ENCODE data around the gene EIF1B.
"Not testable (repeated sequence)": the region's sequence is repeated elsewhere in the genome, so short reads cannot be mapped to it uniquely, and the experiment has no call there.

EIF1B gene

DNA sequence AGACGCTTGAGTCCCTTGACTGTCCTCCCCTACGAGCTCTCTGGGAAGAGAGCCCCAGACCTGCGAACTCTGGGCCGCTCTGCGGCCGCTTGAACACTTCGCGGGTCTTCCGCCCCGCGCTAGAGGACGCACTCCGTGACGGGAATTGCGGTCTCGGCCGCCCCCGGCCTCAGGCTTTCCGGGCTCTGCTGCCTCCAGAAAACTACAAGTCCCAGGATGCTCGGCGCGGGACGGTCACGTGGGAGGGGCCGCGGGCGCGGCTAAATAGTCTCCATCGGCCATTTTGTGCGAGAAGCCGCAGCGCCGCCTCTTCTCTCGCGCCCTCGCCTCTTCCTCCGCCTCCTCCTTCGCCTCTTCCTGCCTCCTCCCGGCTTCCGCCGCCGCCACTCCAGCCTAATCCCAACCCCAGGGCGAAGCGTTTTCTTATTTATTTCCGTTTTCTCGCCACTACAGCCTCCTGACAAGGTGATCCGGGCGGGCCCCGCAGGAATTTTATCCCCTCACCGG is at the start of gene EIF1B:
Gene EIF1B, plus strand, starts transcription at position 290 of the 507 bp plus-strand sequence. CDS start 235 bp downstream, outside the sequence.
- in situ Hi-C loops (cut with MboI; ENCODE audit: low sequenced_read_pairs) = loop anchor here (25.0 kb wide), 1 partner anchor 122 kb away; no protein-coding TSS in a partner anchor

DNA sequence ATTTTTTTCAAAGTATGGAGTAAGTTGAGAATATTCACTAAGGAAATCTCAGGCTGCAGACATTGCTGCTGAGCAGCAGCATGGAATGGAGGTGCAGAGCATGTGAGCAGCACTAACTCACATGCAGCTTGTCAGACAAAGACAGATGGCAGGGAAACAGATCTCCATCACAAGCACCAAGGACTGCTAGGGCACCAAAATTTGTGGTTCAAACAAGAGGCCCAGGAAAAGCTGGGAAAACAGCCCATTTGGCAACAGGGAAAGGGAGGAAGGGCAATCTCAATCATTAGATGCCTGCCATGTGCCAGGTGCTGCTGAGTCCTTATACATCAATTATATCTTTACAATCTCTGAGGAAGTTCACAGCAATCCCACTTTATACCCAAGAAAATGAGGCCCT is 47.2 kb upstream of the EIF1B start:
- in situ Hi-C loops (cut with MboI; ENCODE audit: low sequenced_read_pairs) = no loop called here

DNA sequence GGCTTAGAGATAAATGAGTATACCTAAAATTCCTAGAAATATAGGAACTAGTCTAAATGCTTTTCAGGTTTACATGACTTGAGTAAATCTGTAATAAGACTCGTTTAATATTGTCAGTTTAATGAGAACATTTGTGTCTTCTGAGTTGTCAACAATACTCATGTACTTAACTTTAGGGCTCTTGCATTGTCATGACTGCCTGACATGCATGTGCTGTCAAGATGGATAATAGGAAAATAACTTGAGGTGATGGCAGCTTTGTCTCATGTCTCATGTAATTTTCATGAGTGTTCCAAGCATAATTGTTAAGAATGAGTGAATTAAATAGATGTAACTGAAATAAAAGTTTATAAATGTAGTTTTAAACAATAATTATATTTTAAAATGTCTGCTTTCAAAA is 45.1 kb upstream of the EIF1B start:
- in situ Hi-C loops (cut with MboI; ENCODE audit: low sequenced_read_pairs) = no loop called here

DNA sequence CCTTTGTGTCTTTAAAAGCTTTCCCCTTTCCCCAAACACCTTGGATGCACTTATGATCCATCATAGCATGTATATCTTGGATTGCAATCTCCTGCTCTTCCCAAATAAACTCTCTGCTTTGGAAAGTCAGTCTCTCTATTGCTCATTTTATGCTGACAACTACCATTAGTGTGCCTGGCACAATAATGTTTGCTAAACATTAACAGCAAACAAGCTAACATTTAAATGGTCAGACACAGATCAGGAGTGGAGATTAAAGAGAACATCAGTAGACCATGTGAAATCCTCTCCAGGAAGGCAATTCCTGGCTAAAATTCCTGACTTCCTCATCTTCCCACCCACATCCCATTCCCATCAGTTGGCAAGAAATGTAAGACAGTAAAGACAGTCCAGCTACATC is 44.3 kb upstream of the EIF1B start:
- in situ Hi-C loops (cut with MboI; ENCODE audit: low sequenced_read_pairs) = no loop called here

DNA sequence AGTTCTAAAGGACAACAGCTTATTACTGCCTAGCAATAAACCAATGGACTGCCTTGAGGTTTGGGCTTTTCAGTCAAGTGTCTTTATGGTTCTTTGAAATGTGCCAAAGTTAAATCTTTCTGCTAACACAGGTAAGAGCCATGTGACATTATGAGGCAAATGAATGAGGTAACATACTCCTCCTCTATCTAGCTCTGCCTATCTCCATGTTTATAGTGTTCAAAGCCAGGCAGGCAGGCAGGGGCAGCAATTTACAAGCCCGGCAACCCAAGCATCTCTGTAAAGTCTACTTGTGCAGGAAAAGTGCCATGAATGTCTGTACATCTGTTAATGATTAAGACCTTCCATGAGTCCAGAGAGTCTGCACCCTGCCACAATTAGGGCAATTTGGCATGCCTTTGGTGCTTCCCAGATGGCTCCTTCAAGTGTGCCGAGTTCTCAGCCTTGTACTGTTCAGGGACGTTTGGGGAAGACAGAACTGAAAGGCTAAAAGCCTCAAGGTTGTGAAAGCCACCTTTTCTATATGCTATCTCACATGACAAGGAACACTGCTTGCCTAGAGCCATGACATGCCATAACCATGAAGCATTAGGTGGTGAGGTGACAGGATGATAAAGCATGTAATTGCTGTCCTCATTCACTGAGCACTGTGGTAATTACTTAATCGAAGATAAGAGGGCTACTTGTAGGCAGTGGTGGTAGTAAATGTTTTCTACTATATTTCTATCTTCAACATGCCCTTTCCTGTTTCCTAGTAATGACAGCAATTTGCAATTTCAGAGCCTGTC is 41.4 kb upstream of the EIF1B start:
- in situ Hi-C loops (cut with MboI; ENCODE audit: low sequenced_read_pairs) = no loop called here

DNA sequence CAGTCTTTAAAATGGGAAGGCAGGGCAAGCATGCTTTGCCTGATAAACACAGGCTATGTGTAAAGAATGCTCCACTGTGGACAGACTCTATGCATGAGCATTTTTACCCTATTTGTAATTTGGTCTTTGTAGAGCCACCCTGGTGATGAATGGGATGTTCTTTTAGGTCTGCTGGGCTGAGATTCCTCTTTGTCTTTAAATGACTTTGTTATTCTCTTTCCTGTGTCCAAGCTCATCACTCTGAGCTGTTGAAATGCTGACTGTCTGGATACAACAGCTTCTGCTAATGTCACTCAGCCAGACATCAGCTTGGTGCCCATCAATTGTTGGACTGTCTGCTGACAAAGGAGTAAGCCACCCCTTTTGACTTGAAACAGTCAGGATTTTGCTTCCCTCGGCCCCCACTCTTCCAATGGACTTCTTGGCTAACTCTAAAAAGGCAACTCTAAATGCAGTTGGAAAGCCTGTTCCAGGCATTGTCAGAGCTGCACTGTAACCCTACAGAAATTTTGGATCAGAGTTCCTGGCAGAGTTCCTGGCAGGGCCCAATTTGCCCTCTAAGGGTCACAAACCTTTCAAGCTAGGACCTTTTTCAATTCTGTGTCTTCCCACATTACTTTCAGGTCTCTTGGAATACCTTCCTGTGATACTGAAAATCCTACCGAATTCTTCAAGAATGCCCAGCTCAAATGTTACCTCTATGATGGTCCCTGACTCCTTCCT is 40.5 kb upstream of the EIF1B start:
- in situ Hi-C loops (cut with MboI; ENCODE audit: low sequenced_read_pairs) = no loop called here

DNA sequence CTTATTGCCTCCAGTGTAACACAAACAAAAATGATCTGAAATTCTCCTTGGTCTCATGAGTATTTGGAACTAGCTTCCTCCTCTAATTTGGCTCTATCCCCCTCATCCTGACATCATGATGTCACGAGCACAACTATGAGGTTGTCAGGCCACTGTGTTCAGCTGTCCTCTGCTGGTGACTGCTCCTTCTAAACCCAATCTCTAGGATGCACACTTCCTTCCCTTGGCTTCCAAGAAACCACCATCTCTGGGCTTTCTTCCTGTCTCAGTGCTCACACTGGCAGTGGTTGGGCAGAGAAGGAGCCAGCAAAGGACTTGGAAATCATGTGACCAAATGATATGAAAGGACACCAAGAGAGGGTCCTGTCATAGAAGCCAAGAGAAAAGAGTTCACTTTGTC is 30.7 kb upstream of the EIF1B start:
- in situ Hi-C loops (cut with MboI; ENCODE audit: low sequenced_read_pairs) = no loop called here

DNA sequence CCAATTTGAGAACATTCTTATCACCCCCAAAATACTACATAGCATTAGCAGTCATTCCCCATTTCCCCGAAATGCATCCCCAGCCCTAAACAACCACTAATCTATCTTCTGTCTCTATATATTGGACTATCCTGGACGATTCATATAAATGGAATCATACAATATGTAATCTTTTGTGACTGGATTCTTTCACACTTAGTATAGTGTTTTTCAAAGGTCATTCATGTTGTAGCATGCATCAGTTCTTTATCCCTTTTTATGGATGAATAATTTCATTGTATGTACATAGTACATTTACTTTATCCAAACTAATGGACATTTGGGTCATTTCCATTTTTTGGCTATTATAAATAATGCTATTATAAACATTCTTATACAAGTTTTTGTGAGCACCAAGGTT is 27.5 kb upstream of the EIF1B start:
- in situ Hi-C loops (cut with MboI; ENCODE audit: low sequenced_read_pairs) = no loop called here

DNA sequence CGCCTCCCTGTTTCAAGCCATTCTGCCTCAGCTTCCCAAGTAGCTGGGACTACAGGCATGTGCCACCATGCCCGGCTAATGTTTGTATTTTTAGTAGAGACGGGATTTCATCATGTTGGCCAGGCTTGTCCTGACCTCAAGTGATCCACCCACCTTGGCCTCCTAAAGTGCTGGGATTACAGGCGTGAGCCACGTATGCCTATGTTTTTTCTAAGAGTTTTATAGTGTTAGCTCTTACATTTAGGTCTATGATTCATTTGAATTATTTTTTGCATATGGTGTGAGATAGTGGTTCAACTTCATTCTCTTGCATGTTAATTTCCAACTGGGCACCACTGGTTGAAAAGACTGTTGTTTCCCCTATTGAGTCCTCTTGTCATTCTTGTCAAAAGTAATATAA is 26.4 kb upstream of the EIF1B start:
- in situ Hi-C loops (cut with MboI; ENCODE audit: low sequenced_read_pairs) = not testable (repeated sequence)

DNA sequence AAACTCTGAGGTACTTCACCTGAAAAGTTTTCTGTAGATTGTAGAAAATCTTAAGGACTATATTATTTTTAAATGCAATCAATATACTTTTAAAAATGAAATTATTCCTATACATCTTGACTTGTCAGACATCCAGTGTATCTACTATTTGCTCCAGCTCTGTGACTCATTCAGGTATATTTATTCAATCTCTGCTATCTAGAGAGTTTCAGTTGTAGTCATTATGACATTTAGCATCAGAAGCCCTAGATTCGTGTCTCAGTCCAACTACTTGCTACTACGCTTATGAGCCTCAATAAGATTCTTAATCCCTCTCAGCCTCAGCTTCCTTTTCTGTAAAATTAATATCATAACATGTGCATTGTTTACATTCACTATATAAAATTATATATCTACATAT is 22.3 kb upstream of the EIF1B start:
- in situ Hi-C loops (cut with MboI; ENCODE audit: low sequenced_read_pairs) = no loop called here

DNA sequence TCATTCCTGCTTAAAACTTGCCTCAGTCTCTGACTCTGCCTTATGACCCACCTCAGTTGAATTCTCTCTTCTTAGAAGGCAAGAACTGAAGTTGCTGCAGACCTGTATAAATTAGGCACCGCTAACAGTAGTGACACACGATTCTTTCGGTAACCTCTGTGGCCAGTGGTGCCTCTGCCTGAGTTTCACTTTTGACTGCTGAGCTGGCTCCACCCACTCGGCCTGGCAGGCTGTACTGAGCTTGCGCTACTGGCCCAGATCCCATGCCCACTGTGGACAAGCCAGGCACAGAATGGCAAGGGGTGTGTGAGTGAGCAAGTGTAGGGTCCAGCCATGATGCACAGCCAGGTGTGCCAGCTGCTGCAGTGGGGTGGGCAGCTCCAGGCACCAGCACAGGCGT is 19.1 kb upstream of the EIF1B start:
- in situ Hi-C loops (cut with MboI; ENCODE audit: low sequenced_read_pairs) = no loop called here

DNA sequence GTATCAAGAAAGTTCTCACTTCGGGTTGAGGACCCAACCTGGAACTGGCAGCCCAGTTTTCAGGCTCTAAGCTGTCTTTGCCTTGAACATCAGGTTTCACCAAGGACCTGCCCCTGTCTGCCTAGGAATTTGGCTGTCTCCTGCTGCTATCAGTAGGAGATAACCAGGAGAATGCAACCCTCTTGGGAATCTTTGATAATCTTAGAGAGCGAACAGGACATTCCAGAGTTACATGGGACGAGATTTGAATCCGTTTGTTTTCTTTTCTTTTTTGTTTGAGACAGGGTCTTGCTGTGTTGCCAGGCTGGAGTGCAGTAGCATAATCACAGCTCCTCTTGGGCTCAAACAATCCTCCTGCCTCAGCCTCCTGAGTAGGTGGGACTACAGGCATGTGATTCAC is 18.0 kb upstream of the EIF1B start:
- in situ Hi-C loops (cut with MboI; ENCODE audit: low sequenced_read_pairs) = no loop called here

DNA sequence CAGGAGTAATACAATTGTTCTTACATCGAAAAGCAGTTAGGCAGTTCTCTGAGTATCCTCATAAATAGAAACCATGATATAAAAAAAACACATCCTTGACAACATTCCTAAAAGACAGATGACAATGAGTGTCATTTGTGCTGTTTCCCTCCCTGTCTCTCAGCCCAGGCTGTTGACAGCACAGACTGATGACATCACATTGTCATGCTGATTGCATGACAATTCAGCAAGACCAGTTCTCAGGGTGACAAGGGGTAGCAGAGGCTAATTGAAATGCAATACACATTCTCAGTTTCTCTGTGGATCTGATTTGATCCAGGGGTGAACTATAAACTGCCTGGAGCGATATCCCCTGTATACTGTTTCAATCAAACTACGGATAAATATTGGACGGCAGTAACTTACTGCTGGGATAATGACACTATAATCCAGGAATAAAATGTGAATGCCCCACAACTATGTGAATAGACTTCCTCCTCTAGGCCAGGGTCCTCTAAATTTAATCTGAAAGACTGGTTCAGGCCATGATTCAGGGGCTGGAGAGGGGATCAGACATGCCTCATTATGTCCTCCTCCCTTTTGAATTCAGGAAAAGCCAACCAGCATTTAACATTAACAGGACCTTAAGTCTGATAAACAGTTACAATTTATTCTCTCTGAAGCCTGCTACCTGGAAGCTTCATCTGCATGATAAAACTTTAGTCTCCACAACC is 16.7 kb upstream of the EIF1B start:
- in situ Hi-C loops (cut with MboI; ENCODE audit: low sequenced_read_pairs) = no loop called here

DNA sequence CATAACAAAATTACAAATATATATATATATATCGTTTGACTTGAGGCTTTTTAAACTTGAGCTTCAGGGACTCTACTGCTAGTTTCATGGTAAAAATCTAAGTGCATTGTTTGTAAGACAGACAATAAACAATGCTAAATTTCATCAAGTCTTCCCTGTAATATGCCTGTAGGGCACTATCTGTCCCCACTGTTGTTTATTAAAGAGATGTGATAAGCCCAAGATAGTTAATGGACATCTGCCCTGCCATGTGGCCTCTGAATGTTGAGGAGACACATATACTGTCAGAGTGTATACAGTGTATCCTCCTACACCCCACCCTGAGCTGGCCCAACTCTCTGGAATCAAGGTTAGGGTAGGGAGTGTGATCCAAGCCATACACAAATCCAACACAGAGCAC is 15.1 kb upstream of the EIF1B start:
- in situ Hi-C loops (cut with MboI; ENCODE audit: low sequenced_read_pairs) = no loop called here

DNA sequence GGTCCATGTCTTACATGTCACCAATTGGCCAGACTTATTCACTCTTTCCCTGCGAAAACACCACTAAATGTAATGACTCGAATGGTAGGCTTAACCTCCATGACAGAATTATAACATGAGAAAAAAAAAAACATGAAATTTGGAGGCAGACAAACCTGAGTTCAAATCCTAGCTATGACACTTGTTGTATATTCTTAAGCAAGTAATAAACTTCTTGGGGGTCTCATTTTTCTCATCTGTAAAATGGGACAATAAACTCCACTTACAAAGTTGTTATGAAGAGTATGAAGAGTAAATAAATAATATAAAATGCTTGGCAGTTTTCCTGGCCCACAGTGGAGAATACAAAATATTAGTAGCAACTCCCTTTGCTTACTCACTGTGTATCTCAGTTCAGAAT is 11.4 kb upstream of the EIF1B start:
- in situ Hi-C loops (cut with MboI; ENCODE audit: low sequenced_read_pairs) = no loop called here

DNA sequence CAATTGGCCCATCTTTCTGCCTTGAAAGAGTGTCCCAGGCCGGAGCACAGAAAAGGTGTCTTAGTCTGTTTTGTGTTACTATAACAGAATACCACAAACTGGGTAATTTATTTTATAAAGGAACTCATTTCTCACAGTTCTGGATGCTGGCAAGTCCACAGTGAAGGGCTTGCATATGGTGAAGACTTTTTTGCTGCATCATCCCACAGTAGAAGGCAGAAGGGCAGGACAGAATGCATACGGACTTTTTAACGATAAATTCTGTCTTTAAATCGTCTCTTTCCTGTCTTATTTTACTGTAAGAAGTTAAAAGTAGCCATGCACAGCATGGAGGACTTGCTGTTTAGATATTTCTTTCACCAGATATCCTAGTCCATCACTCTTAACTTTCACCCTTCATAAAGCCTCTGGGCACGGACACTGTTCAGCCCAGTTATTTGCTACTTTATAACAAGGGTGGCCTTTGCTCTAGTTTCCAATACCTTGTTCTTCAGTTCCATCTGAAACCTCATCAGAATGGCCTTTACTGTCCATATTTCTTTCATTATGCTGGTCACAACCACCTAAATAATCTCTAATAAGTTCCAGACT is 10.3 kb upstream of the EIF1B start:
- in situ Hi-C loops (cut with MboI; ENCODE audit: low sequenced_read_pairs) = no loop called here

DNA sequence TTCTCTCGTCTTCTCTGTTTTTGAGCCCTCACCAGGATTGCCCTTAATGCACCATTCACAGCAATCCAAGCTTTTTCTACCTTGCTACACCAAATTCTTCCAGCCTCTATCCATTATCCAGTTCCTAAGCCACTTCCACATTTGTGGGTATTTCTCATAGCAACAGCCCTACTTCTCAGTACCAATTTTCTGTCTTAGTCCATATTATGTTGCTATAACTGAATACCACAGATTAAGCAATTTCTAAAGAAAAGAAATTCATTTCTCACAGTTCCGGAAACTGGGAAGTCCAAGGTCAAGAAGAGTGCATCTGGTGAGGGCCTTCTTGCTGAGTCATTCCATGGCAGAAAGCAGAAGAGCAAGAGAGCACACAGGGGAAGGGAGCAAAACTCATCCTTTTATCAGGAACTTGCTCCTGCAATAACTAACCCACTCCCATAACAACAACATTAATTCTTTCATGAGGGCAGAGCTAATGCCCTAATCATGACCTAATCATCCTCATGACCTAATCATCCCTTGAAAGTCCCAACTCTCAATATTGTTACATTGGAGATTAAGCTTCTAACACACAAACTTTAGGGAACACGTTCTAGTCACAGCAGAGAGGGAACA is 9.7 kb upstream of the EIF1B start:
- in situ Hi-C loops (cut with MboI; ENCODE audit: low sequenced_read_pairs) = loop anchor here (25.0 kb wide), 1 partner anchor 113 kb away; no protein-coding TSS in a partner anchor

DNA sequence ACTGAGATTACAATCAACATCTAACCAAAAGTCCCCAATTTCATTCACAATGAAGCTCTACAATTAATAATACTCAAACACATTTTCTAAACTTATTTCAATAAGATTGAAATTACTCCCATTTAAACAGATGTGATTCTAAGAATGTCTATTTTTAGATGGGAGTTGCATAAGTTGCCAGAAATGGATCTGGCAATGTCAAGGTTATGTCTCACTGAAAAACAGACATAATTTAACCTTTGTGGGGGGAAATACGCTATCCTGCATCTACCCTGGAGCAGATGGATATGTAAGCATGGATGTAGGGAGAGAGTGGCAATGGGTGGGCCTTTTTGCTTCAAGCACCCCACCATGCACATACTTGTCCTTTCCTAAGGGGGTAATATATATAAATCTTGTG is 6.7 kb upstream of the EIF1B start:
- in situ Hi-C loops (cut with MboI; ENCODE audit: low sequenced_read_pairs) = loop anchor here (25.0 kb wide), 1 partner anchor 115 kb away; no protein-coding TSS in a partner anchor

DNA sequence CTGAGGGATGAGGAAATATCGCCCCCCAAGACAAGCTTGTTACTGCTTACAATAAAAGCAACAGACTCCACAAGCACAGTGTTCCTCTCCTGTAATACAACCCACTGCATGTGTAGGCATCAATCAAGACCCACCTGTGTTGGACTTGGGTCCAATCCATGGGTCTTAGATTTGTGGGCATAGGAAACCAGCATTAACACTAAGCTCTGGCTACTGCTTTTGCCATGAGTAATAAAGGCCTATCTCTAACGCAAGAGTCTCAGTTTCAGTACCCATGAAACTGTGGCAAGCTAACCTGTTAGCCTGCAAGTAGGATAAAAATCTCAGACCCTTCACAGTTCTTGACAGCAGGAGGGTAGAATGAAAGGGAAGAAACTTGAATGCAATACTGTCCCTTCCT is 5.2 kb upstream of the EIF1B start:
- in situ Hi-C loops (cut with MboI; ENCODE audit: low sequenced_read_pairs) = loop anchor here (25.0 kb wide), 1 partner anchor 117 kb away; no protein-coding TSS in a partner anchor

DNA sequence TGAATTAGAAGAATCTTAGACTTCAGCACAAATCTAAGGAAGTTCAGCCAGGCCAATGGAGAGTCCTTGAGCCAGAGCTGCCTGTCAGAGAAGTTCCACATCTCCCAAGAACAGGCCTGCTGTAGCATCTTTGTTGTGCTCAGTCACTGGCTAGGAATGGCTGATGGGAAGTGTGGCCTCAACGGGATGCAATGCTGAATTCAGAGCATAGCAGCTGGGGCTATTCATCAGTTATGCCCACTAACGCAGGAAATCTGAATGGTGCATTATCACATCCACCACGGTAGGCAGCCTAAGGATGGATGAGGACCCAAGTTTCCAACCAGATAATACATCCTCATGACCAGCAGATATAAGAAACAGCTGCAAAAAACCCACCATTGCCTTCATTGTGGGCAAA is 3.2 kb upstream of the EIF1B start:
- in situ Hi-C loops (cut with MboI; ENCODE audit: low sequenced_read_pairs) = loop anchor here (25.0 kb wide), 1 partner anchor 119 kb away; no protein-coding TSS in a partner anchor
